Peyer's patch (tissue), 4 donors: ENCODE data around the gene FAM83E. TPM values are rescaled to one million over a fixed set of nuclear protein-coding genes. Genes with fewer than 3 reads are reported as not detected.
A peak's percentile ranks its signal among the peaks of the same experiment; 100 is the strongest.
"Not testable (repeated sequence)": the region's sequence is repeated elsewhere in the genome, so short reads cannot be mapped to it uniquely, and the experiment has no call there.

Source experiments
- DNase-seq, 3 donors: peaks; one replicate each; pipeline ENCODE4 v3.0.0-alpha.2; 2017 to 2019
- H3K27ac ChIP-seq, 4 donors: fragments of 200-600 bp; sonication (generic); one replicate each; pipeline ENCODE4 v1.5.1; 2016 to 2019
- H3K27me3 ChIP-seq, 2 donors: fragments of 200-600 bp; sonication (generic); one replicate each; pipeline ENCODE4 v1.5.1; 2019
- H3K36me3 ChIP-seq, 3 donors: fragments of 200-600 bp; sonication (generic); one replicate each; pipeline ENCODE4 v1.5.1; 2016 to 2019
- H3K4me1 ChIP-seq, 4 donors: fragments of 200-600 bp; sonication (generic); one replicate each; pipeline ENCODE4 v1.5.1; 2016 to 2019
- H3K4me3 ChIP-seq, 4 donors: fragments of 200-600 bp; sonication (generic); 1 replicate in 3 of 4; 2 replicates in 1 of 4; pipeline ENCODE4 v1.5.1; 2016 to 2019; ENCODE audit warnings: mild to moderate bottlenecking in 1 of 4
- H3K9me3 ChIP-seq, 4 donors: fragments of 200-600 bp; sonication (generic); one replicate each; pipeline ENCODE4 v1.5.1; 2016 to 2019; ENCODE audit warnings: mild to moderate bottlenecking in 1 of 4
- POLR2A ChIP-seq, 2 donors: fragments of 450-650 bp; IDR thresholded peaks; one replicate each; pipeline ENCODE4 v1.5.1; 2017; ENCODE audit warnings: antibody characterized with exemption in 2 of 2, mild to moderate bottlenecking in 2 of 2, moderate library complexity in 2 of 2
- total RNA-seq, 4 donors: library from RNA; depleted of rRNA; stranded (reverse); fragments of >200 nt; gene quantifications; one replicate each; pipeline ENCODE4 v1.1.0, GENCODE V29; 2016
- TF ChIP-seq, protein P1 (sequence below), 6 experiments: fragments of 450-650 bp in 4 of 6; fragments of 200-600 bp in 2 of 6; sonication (generic) in 1 of 6; IDR thresholded peaks; one replicate each; pipeline ENCODE4 v1.5.1; 2017 to 2019; ENCODE audit warnings: antibody characterized with exemption in 6 of 6, mild to moderate bottlenecking in 3 of 6, moderate library complexity in 1 of 6

Gene FAM83E
- total RNA-seq, 4 donors from 2014 or later = 58.6 to 203 (median 130) TPM

DNA sequence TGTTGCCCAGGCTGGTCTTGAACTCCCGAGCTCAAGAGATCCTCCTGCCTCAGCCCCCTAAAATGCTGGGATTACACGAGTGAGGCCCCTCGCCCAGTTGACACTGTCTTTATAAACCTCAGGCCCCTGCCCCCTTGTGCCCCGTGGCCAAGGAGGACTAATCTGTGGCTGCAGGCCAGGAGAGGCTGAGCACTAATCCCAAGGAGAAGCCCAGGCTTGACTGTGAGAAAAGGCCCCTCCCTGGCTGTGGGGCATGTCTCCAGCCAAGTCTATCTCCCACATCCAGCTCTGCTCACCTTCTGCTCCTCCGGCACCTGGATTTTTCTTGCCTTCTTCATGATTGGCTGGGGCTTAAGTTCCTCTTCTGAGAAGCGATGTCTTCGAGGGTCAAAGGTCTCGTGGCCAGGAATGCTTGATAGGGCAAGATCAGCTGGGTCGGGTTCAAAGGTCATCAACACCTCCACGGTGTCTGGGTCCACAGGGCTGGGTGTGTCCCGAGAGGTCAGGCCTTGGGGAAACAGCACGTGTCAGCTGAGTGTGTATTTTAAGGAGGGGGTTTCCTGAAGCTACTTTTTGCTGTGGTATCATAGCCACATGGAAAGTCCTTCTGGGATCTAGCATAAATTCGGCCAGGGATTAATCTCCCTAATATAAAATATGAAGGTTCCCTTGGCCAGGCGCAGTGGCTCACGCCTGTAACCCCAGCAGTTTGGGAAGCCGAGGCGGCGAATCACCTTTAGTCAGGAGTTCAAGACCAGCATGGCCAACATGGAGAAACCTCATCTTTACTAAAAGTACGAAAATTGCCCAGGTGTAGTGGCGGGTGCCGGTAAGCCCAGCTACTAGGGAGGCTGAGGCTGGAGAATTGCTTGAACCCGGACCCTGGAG, 18.5 kb upstream of the FAM83E start:
- peak overlapping the region in 2 of 4 donors; percentile 39 to 91 for H3K4me3 ChIP-seq
- peak in 2 of 3 donors; percentile 88 to 91 for DNase-seq
- peak overlapping the region; percentile 96 to 98 (median 96) for H3K27ac ChIP-seq
- H3K27me3 ChIP-seq = no peaks in the 10 kb centered on the region
- peak; percentile 38 to 86 for TF ChIP-seq POLR2A (IDR thresholded peaks at IDR 0.05)
- TF ChIP-seq, protein P1, sequence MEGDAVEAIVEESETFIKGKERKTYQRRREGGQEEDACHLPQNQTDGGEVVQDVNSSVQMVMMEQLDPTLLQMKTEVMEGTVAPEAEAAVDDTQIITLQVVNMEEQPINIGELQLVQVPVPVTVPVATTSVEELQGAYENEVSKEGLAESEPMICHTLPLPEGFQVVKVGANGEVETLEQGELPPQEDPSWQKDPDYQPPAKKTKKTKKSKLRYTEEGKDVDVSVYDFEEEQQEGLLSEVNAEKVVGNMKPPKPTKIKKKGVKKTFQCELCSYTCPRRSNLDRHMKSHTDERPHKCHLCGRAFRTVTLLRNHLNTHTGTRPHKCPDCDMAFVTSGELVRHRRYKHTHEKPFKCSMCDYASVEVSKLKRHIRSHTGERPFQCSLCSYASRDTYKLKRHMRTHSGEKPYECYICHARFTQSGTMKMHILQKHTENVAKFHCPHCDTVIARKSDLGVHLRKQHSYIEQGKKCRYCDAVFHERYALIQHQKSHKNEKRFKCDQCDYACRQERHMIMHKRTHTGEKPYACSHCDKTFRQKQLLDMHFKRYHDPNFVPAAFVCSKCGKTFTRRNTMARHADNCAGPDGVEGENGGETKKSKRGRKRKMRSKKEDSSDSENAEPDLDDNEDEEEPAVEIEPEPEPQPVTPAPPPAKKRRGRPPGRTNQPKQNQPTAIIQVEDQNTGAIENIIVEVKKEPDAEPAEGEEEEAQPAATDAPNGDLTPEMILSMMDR (IDR thresholded peaks at IDR 0.05) = no peak
- peaks cover 0 to 26% (median 0%) of the 10 kb centered on the region in 3 donors for H3K36me3 ChIP-seq
- H3K9me3 ChIP-seq = no peaks in the 10 kb centered on the region
- H3K4me1 ChIP-seq = peaks cover 6 to 66% (median 18%) of the 10 kb centered on the region in 4 donors

DNA sequence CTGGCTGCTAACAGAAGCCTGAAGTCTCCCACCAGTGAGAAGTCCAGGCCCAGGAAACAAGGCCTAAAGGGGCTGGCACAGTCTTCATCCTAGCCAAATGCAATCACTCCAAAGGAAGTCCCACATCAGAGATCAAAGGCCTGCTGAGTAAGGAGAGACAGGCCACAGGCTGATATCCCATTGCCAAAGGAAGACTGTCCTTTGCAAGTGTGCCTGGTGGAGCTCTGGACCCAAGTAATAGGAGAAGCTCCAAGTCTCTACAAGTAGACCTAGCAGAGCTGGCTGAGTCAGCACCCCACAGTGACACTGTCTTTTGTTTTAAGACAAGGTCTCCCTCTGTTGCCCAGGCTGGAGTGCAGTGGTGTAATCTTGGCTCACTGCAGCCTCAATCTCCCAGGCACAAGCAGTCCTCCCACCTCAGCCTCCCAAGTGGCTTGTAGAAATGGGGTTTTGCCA, 17.8 kb upstream of the FAM83E start:
- peaks cover 6 to 72% (median 18%) of the 10 kb centered on the region in 4 donors for H3K4me1 ChIP-seq
- H3K27me3 ChIP-seq = no peaks in the 10 kb centered on the region
- peak overlapping the region in 1 of 4 donors; percentile 22 for H3K4me3 ChIP-seq
- peak in 1 of 3 donors; percentile 68 for DNase-seq
- peaks cover 0 to 30% (median 0%) of the 10 kb centered on the region in 3 donors for H3K36me3 ChIP-seq
- peak overlapping the region in 3 of 4 donors; percentile 96 to 98 (median 96) for H3K27ac ChIP-seq
- no peak for TF ChIP-seq POLR2A (IDR thresholded peaks at IDR 0.05)
- TF ChIP-seq, protein P1 (IDR thresholded peaks at IDR 0.05) = no peak
- H3K9me3 ChIP-seq = no peaks in the 10 kb centered on the region

DNA sequence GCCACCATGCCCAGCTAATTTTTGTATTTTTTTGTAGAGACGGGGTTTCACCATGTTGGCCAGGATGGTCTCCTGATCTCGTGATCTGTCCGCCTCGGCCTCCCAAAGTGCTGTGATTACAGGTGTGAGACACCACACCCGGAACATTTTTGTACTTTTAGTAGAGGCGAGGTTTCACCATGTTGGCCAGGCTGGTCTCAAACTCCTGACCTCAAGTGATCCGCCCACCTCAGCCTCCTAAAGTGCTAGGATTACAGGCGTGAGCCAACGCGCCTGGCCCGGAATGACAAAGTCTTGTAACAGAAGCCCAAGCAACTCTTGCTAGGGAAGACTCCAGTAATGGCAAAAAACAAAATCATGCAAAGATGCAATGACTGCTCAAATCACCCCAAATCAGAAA, 17.4 kb upstream of the FAM83E start:
- not testable (repeated sequence) for DNase-seq, H3K4me3 ChIP-seq, H3K27me3 ChIP-seq, H3K9me3 ChIP-seq
- peaks cover 6 to 76% (median 18%) of the 10 kb centered on the region in 4 donors for H3K4me1 ChIP-seq
- H3K36me3 ChIP-seq = peaks cover 0 to 30% (median 0%) of the 10 kb centered on the region in 3 donors
- peak overlapping the region in 3 of 4 donors; percentile 96 to 98 (median 96) for H3K27ac ChIP-seq

DNA sequence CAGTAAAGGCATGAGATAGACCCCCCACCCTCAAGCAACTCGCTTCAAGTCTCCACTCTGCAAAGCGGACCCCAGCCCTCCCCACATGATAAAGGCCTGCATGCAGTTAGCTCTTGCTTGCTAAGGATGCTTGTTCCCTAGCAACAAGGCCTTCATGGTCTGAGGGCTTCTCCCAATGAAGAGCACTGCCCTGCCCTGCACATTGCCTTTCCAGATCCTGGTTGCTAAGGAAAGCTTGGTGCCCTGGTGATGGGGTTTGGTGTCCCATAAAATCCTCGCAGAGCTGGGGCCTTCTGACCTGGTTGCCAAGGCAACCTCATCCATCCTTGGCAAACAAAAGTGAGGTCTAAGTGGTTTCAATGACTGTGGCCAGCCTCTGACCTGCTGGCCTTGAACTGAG, 16.3 kb upstream of the FAM83E start:
- TF ChIP-seq, protein P1 (IDR thresholded peaks at IDR 0.05) = no peak
- TF ChIP-seq POLR2A (IDR thresholded peaks at IDR 0.05) = no peak

DNA sequence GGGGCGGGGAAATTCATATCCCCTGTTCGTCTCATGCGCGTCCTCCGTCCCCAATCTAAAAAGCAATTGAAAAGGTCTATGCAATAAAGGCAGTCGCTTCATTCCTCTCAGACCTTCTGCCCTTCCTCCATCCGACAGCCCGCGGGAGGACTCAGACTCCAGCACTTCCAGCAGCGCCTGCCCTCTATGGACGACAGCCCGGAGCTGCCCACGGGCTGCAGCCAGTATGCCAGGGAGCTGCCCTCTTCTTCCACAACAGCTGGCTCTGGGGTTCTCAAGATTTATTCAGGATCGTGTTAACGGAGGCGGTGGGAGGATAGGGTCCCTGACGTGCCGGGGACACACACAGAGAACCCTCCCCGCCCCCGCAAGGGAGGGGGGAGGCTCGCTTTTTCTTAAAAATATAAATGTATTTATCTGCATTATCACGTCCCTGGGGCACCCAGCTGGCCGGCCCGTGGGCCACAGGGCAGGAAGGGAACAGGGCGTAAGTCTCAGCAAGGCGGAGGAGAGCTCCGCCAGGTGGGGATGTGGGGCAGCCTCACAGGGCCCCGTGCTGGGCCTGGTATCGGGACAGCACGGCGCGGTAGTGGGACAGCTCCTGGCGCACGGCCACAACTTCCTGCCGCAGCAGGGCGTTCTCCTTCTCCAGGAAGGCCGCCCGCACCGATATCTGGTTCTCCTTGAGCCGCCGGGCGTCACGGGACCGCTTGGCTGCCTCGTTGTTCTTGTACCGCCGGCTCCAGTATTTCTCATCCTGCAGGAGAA, 15.6 kb upstream of the FAM83E start:
- no peaks in the 10 kb centered on the region for H3K27me3 ChIP-seq
- TF ChIP-seq, protein P1 (IDR thresholded peaks at IDR 0.05) = peak in 3 of 6 experiments; percentile 23 to 36 (median 24)
- peak; percentile 4 to 5 for TF ChIP-seq POLR2A (IDR thresholded peaks at IDR 0.05)
- H3K4me1 ChIP-seq = peaks cover 6 to 81% (median 18%) of the 10 kb centered on the region in 4 donors
- peak overlapping the region in 3 of 4 donors; percentile 3 to 23 (median 15) for H3K4me3 ChIP-seq
- H3K36me3 ChIP-seq = peaks cover 0 to 30% (median 0%) of the 10 kb centered on the region in 3 donors
- DNase-seq = peak in 2 of 3 donors; percentile 81 to 85
- no peaks in the 10 kb centered on the region for H3K9me3 ChIP-seq
- peak overlapping the region; percentile 55 to 91 (median 76) for H3K27ac ChIP-seq

More for the DNA sequence above, 16.3 kb upstream of the FAM83E start:
- no peaks in the 10 kb centered on the region for H3K27me3 ChIP-seq
- H3K36me3 ChIP-seq = peaks cover 0 to 30% (median 0%) of the 10 kb centered on the region in 3 donors
- H3K9me3 ChIP-seq = no peaks in the 10 kb centered on the region
- H3K4me3 ChIP-seq = peak overlapping the region in 1 of 4 donors; percentile 23
- H3K27ac ChIP-seq = peak overlapping the region; percentile 55 to 91 (median 76)
- peaks cover 6 to 81% (median 18%) of the 10 kb centered on the region in 4 donors for H3K4me1 ChIP-seq
- no peak for DNase-seq
